ENCODE results near the gene ORC5. TPM values are rescaled to one million over a fixed set of nuclear protein-coding genes. Genes with fewer than 3 reads are reported as not detected.

The ORC5 gene
- total and polyA plus RNA-seq, 2 of the 13 experiments (the other 11 are each of a cell fraction or from before 2014, with no cell fraction given) = 4.8 to 18.8 TPM

DNA sequence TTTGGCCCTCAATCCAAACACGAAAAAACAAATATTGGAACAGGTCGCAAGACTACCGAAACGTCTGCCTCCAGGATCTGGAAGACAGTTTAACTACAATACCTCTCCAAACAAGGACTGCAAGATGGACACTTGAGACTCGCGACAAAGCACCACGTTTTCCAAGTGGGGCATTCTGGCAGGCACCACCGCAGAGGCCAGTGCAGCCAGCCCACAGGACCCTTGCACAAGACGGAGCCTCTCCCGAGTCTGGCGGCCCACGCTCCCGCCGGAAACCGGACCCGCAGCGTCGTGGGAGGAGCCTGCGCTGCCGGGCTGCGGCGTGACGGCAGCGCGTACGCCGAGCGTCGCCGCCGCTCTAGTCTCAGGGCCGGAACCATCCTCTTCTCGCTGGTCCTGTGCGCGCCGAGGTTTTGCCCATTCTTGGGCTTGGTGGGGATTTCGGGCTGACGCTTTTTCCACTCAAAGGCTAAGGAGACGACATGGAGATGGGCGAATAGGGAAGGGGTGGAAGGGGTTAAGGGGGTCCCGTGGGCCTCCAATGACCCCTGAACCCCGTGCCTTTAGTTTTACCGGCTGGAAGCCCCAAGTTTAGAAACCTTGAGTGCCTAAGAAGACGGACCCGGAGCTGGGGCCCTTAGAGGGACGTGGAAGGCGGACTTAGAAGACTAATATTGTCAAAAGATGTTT is at the start of gene ORC5 (continued):
- TF ChIP-seq NCOA2 (CRISPR knock-in tag; IDR thresholded peaks at IDR 0.05) (0 out of 2 replicates have a peak, but pooled peaks have one; percentile 20), ZBTB38 (CRISPR knock-in tag; IDR thresholded peaks at IDR 0.05) (peak; percentile 73; the same call in 1 of the 2 replicates), ZNF616 (CRISPR knock-in tag; IDR thresholded peaks at IDR 0.05; ENCODE audit: low read depth) (no peak; the same call in 1 of the 2 replicates), MYC (CRISPR knock-in tag; IDR thresholded peaks at IDR 0.05; ENCODE audit: borderline replicate concordance) (peak; percentile 93), ZNF350 (CRISPR knock-in tag; IDR thresholded peaks at IDR 0.05; ENCODE audit: borderline replicate concordance, low read depth) (peak; percentile 90), HNRNPH1 (optimal IDR thresholded peaks at IDR 0.05; ENCODE audit: low read depth, low read length) (no peak), GFI1 (CRISPR knock-in tag; IDR thresholded peaks at IDR 0.05; ENCODE audit: borderline replicate concordance) (peak; percentile 23; the same call in 1 of the 2 replicates), SP5 (CRISPR knock-in tag; IDR thresholded peaks at IDR 0.05; ENCODE audit: borderline replicate concordance, low read depth) (peak; percentile 59; the same call in 1 of the 2 replicates), RXRA (CRISPR knock-in tag; IDR thresholded peaks at IDR 0.05) (peak; percentile 51), KLF13 (CRISPR knock-in tag; IDR thresholded peaks at IDR 0.05) (no peak), NPAS2 (CRISPR knock-in tag; IDR thresholded peaks at IDR 0.05; ENCODE audit: borderline replicate concordance) (no peak), TCF7 (IDR thresholded peaks at IDR 0.05; ENCODE audit: low read depth) (no peak), RBM39 (IDR thresholded peaks at IDR 0.05; ENCODE audit: low read depth, low read length, poor library complexity, severe bottlenecking) (peak; percentile 71), RNF219 (CRISPR knock-in tag; IDR thresholded peaks at IDR 0.05) (no peak), ZBTB7A (CRISPR knock-in tag; IDR thresholded peaks at IDR 0.05) (no peak), ARNT2 (CRISPR knock-in tag; IDR thresholded peaks at IDR 0.05; ENCODE audit: low read depth) (peak; percentile 78), POGK (CRISPR knock-in tag; conservative IDR thresholded peaks at IDR 0.05) (peak; percentile 82), TGIF2 (CRISPR knock-in tag; IDR thresholded peaks at IDR 0.05) (no peak; the same call in 1 of the 2 replicates), SETDB1 (CRISPR knock-in tag; IDR thresholded peaks at IDR 0.05; ENCODE audit: borderline replicate concordance) (no peak), YEATS2 (CRISPR knock-in tag; IDR thresholded peaks at IDR 0.05; ENCODE audit: borderline replicate concordance) (peak; percentile 98), ZSCAN21 (CRISPR knock-in tag; IDR thresholded peaks at IDR 0.05; ENCODE audit: borderline replicate concordance) (peak; percentile 88), ZKSCAN1 (IDR thresholded peaks at IDR 0.05; ENCODE audit: low read length) (no peak)
- TF ChIP-seq, protein P1, sequence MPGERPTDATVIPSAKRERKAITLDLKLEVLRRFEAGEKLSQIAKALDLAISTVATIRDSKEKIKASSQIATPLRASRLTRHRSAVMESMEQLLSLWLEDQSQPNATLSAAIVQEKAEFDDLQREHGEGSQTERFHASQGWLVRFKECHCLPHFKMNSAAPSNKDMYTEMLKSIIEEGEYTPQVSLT (CRISPR knock-in tag; IDR thresholded peaks at IDR 0.05; ENCODE audit: borderline replicate concordance, low read depth) = no peak; the same call in 1 of the 2 replicates
- TF ChIP-seq, protein P2, sequence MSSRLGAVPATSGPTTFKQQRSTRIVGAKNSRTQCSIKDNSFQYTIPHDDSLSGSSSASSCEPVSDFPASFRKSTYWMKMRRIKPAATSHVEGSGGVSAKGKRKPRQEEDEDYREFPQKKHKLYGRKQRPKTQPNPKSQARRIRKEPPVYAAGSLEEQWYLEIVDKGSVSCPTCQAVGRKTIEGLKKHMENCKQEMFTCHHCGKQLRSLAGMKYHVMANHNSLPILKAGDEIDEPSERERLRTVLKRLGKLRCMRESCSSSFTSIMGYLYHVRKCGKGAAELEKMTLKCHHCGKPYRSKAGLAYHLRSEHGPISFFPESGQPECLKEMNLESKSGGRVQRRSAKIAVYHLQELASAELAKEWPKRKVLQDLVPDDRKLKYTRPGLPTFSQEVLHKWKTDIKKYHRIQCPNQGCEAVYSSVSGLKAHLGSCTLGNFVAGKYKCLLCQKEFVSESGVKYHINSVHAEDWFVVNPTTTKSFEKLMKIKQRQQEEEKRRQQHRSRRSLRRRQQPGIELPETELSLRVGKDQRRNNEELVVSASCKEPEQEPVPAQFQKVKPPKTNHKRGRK (CRISPR knock-in tag; IDR thresholded peaks at IDR 0.05) = no peak

Data from HepG2 (cell line).